IMR-90 (cell line): ENCODE data around the gene BCO2. TPM values are rescaled to one million over a fixed set of nuclear protein-coding genes. Genes with fewer than 3 reads are reported as not detected.

Source experiments
- ATAC-seq: fragments of 200-7000 bp; cut with Tn5 transposase; 2 replicates; pipeline ENCODE4 v1.9.1; 2020; ENCODE audit warnings: low read depth, mild to moderate bottlenecking, moderate library complexity
- BruUV-seq: library from RNA; stranded (reverse); fragments of 400-500 nt; replicated peaks from 2 replicates; lab custom pipeline; 2021; lab: Mats Ljungman, UMichigan
- CTCF ChIA-PET: fragments of 300-600 bp; formaldehyde crosslinking; extraction: SDS; loops from one replicate; lab custom pipeline; 2021; ENCODE audit warnings: antibody characterized with exemption; lab: Yijun Ruan, JAX
- POLR2A ChIA-PET: fragments of 300-600 bp; sonication (Branson Sonifier 250); formaldehyde crosslinking; loops from one replicate; lab custom pipeline; 2022; ENCODE audit warnings: antibody characterized with exemption; ENCODE audit not compliant: unreplicated experiment; lab: Charles Lee
- DNase-seq: peaks from one replicate; pipeline ENCODE4 v3.0.0; 2013
- H2AFZ ChIP-seq: replicated peaks from 2 replicates; pipeline ENCODE3; 2013; ENCODE audit warnings: low read length, mild to moderate bottlenecking; ENCODE audit not compliant: poor library complexity
- H2AK5ac ChIP-seq: 2 replicates; pipeline ENCODE4 v1.6.1; 2013; ENCODE audit warnings: low read depth, low read length, inconsistent platforms
- H2AK9ac ChIP-seq: replicated peaks from 2 replicates; pipeline ENCODE3; 2013; ENCODE audit warnings: mild to moderate bottlenecking, low read depth, low read length, moderate library complexity; ENCODE audit not compliant: poor library complexity
- H2BK120ac ChIP-seq: 2 replicates; pipeline ENCODE4 v1.6.1; 2013; ENCODE audit warnings: low read depth, low read length, inconsistent platforms
- H2BK15ac ChIP-seq: 3 replicates; pipeline ENCODE4 v1.6.1; 2013; ENCODE audit warnings: low read depth, low read length, inconsistent platforms
- H2BK20ac ChIP-seq: 2 replicates; pipeline ENCODE4 v1.6.1; 2013; ENCODE audit warnings: low read depth, mild to moderate bottlenecking, inconsistent platforms, low read length, moderate library complexity
- H2BK5ac ChIP-seq: 2 replicates; pipeline ENCODE4 v1.6.1; 2013; ENCODE audit warnings: mild to moderate bottlenecking, low read depth, low read length, inconsistent platforms; ENCODE audit not compliant: poor library complexity, severe bottlenecking
- H3K14ac ChIP-seq: replicated peaks from 2 replicates; pipeline ENCODE4 v1.6.1; 2013; ENCODE audit warnings: low read depth, low read length, inconsistent platforms
- H3K18ac ChIP-seq: 2 replicates; pipeline ENCODE4 v1.6.1; 2013; ENCODE audit warnings: low read depth, low read length, control low read depth
- H3K23ac ChIP-seq: 2 replicates; pipeline ENCODE4 v1.6.1; 2013; ENCODE audit warnings: low read depth, low read length, inconsistent platforms
- H3K27ac ChIP-seq: 2 replicates; pipeline ENCODE4 v1.5.1; 2013; ENCODE audit warnings: mild to moderate bottlenecking, control low read depth, low read length; ENCODE audit not compliant: insufficient read depth
- H3K27me3 ChIP-seq: 2 replicates; pipeline ENCODE4 v1.6.1; 2013; ENCODE audit warnings: low read length; ENCODE audit not compliant: control insufficient read depth, insufficient read depth
- H3K36me3 ChIP-seq: 2 replicates; pipeline ENCODE4 v1.6.1; 2013; ENCODE audit warnings: low read length, mixed read lengths; ENCODE audit not compliant: control insufficient read depth, insufficient read depth
- H3K4ac ChIP-seq: 2 replicates; pipeline ENCODE4 v1.6.1; 2013; ENCODE audit warnings: low read depth, low read length, inconsistent platforms
- H3K4me1 ChIP-seq: 2 replicates; pipeline ENCODE4 v1.6.1; 2013; ENCODE audit warnings: low read length, mixed read lengths; ENCODE audit not compliant: control insufficient read depth, insufficient read depth
- H3K4me2 ChIP-seq: 2 replicates; pipeline ENCODE4 v1.6.1; 2013; ENCODE audit warnings: low read depth, mild to moderate bottlenecking, control low read depth, low read length, moderate library complexity
- H3K4me3 ChIP-seq: 2 replicates; pipeline ENCODE4 v1.5.1; 2013; ENCODE audit warnings: low read depth, mild to moderate bottlenecking, control low read depth, low read length, moderate library complexity; ENCODE audit not compliant: insufficient read depth
- H3K56ac ChIP-seq: 2 replicates; pipeline ENCODE4 v1.6.1; 2013; ENCODE audit warnings: low read length, inconsistent platforms; ENCODE audit not compliant: insufficient read depth; ENCODE audit errors: extremely low read depth
- H3K79me1 ChIP-seq, 2 experiments: 2 replicates each; pipeline ENCODE4 v1.6.1; 2013; ENCODE audit warnings: low read length in 2 of 2, inconsistent platforms in 1 of 2, low read depth in 1 of 2
- H3K9ac ChIP-seq: 2 replicates; pipeline ENCODE4 v1.6.1; 2013; ENCODE audit warnings: low read depth, low read length, control low read depth
- H3K9me1 ChIP-seq: 2 replicates; pipeline ENCODE4 v1.6.1; 2013; ENCODE audit warnings: low read length, inconsistent platforms; ENCODE audit not compliant: insufficient read depth
- H3K9me3 ChIP-seq: 2 replicates; pipeline ENCODE4 v1.6.1; 2013; ENCODE audit warnings: low read length; ENCODE audit not compliant: control insufficient read depth, insufficient read depth
- H4K20me1 ChIP-seq: 2 replicates; pipeline ENCODE4 v1.6.1; 2013; ENCODE audit warnings: low read length, inconsistent platforms; ENCODE audit not compliant: insufficient read depth
- H4K5ac ChIP-seq: 2 replicates; pipeline ENCODE4 v1.6.1; 2013; ENCODE audit warnings: mild to moderate bottlenecking, low read depth, low read length, control low read depth
- H4K8ac ChIP-seq, 2 experiments: 2 replicates each; pipeline ENCODE4 v1.6.1; 2013; ENCODE audit warnings: low read depth in 2 of 2, low read length in 2 of 2, control low read depth in 1 of 2, inconsistent platforms in 1 of 2
- H4K91ac ChIP-seq: 2 replicates; pipeline ENCODE4 v1.6.1; 2013; ENCODE audit warnings: low read depth, low read length, inconsistent platforms; ENCODE audit not compliant: insufficient read depth
- BHLHE40 ChIP-seq: fragments of 150-350 bp; IDR thresholded peaks from 2 replicates; pipeline ENCODE4 v1.6.1; 2016; ENCODE audit warnings: mild to moderate bottlenecking, low read depth, low read length
- CEBPB ChIP-seq: IDR thresholded peaks from 2 replicates; pipeline ENCODE4 v1.6.1; 2012; ENCODE audit warnings: low read depth, low read length, improper control_type of control experiment
- CHD1 ChIP-seq: IDR thresholded peaks from 2 replicates; pipeline ENCODE4 v1.6.1; 2012; ENCODE audit warnings: low read depth, low read length, improper control_type of control experiment
- CTCF ChIP-seq: conservative IDR thresholded peaks from 2 replicates; pipeline ENCODE4 v1.5.1; 2012; ENCODE audit warnings: mild to moderate bottlenecking, low read depth, low read length, improper control_type of control experiment
- ELK1 ChIP-seq: fragments of 150-350 bp; IDR thresholded peaks from 2 replicates; pipeline ENCODE4 v1.6.1; 2016; ENCODE audit warnings: low read depth, mild to moderate bottlenecking, low read length, moderate library complexity, borderline replicate concordance
- FOS ChIP-seq: fragments of 150-350 bp; IDR thresholded peaks from 2 replicates; pipeline ENCODE4 v1.6.1; 2016; ENCODE audit warnings: low read depth, low read length
- MAFK ChIP-seq: IDR thresholded peaks from 2 replicates; pipeline ENCODE4 v1.6.1; 2012; ENCODE audit warnings: low read depth, low read length, improper control_type of control experiment
- MAZ ChIP-seq: IDR thresholded peaks from 2 replicates; pipeline ENCODE4 v1.6.1; 2012; ENCODE audit warnings: low read depth, mild to moderate bottlenecking, low read length, improper control_type of control experiment, moderate library complexity, borderline replicate concordance
- MXI1 ChIP-seq: IDR thresholded peaks from 2 replicates; pipeline ENCODE4 v1.6.1; 2012; ENCODE audit warnings: low read depth, mild to moderate bottlenecking, low read length, moderate library complexity, borderline replicate concordance
- NFE2L2 ChIP-seq: fragments of 150-350 bp; IDR thresholded peaks from 2 replicates; pipeline ENCODE4 v1.6.1; 2016; ENCODE audit warnings: low read depth, mild to moderate bottlenecking, low read length
- POLR2A ChIP-seq: IDR thresholded peaks from 2 replicates; pipeline ENCODE4 v1.6.1; 2012; ENCODE audit warnings: mild to moderate bottlenecking, low read depth, low read length
- RAD21 ChIP-seq: IDR thresholded peaks from 2 replicates; pipeline ENCODE4 v1.6.1; 2012; ENCODE audit warnings: low read length, improper control_type of control experiment
- RFX5 ChIP-seq: IDR thresholded peaks from 2 replicates; pipeline ENCODE4 v1.8.0; 2012; ENCODE audit warnings: low read depth, mild to moderate bottlenecking, low read length, moderate library complexity
- SMC3 ChIP-seq: fragments of 150-350 bp; IDR thresholded peaks from 2 replicates; pipeline ENCODE4 v1.6.1; 2016; ENCODE audit warnings: low read depth, mild to moderate bottlenecking, antibody characterized with exemption, low read length, moderate library complexity
- USF2 ChIP-seq: fragments of 150-350 bp; IDR thresholded peaks from 2 replicates; pipeline ENCODE4 v1.6.1; 2017; ENCODE audit warnings: mild to moderate bottlenecking, antibody characterized with exemption, low read length, low read depth
- WGBS, 2 experiments: methylation state at CpG; one replicate each; pipeline versions ENCODE4 v1.1.5 to v1.1.7; 2013; ENCODE audit warnings: missing lambda C conversion rate in 2 of 2; ENCODE audit not compliant: insufficient read length in 1 of 2; ENCODE audit errors: extremely low coverage in 2 of 2; 5-methylcytosine and 5-hydroxymethylcytosine counted together
- dilution Hi-C: fragments of 300-500 bp; cut with HindIII; formaldehyde crosslinking; loops from one replicate; pipeline ENCODE4 v1.14.3; 2018; ENCODE audit warnings: low sequenced_read_pairs; ENCODE audit not compliant: unreplicated experiment
- in situ Hi-C: fragments of 300-500 bp; cut with MboI; formaldehyde crosslinking; loops from 3 replicates; pipeline ENCODE4 v1.14.3; 2019; ENCODE audit warnings: low sequenced_read_pairs, inconsistent platforms, mixed read lengths
- intact Hi-C: fragments of 100-400 bp; cut with micrococcal nuclease; formaldehyde crosslinking; loops from 2 replicates; pipeline ENCODE4 v1.10.0; 2022
- polyA plus RNA-seq, 3 experiments: library from polyadenylated mRNA; depleted of rRNA; stranded (reverse); fragments of >200 nt; gene quantifications; 2 replicates each; pipeline ENCODE4 v1.2.3, GENCODE V29; 2012; ENCODE audit warnings: low replicate concordance in 1 of 3
- total RNA-seq: library from RNA; depleted of rRNA; stranded (reverse); fragments of >200 nt; gene quantifications from 2 replicates; pipeline ENCODE4 v1.2.3, GENCODE V29; 2012

The BCO2 gene
- total and polyA plus RNA-seq, 2 of the 4 experiments (the other 2 are of a cell fraction) = 0.18 to 0.68 TPM

DNA sequence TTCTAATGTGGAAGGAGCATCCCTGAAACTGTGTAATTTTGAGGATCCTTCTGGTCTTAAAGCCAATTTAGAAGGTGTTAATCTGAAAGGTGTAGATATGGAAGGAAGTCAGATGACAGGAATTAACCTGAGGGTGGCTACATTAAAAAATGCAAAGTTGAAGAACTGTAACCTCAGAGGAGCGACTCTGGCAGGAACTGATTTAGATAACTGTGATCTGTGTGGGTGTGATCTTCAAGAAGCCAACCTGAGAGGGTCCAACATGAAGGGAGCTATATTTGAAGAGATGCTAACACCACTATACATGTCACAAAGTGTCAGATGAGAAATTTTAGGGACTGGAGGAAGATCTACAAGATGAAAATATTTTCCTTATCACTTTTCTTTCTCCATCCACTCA, 7.6 kb downstream of the BCO2 start:
- H3K36me3 ChIP-seq = no peaks in the 10 kb centered on the region
- H4K5ac ChIP-seq = no peak overlapping the region
- TF ChIP-seq RFX5 = no peak
- no peak for TF ChIP-seq NFE2L2
- TF ChIP-seq BHLHE40 = no peak
- TF ChIP-seq USF2 = no peak
- TF ChIP-seq MAFK = no peak
- no peak for TF ChIP-seq CTCF
- no peak for TF ChIP-seq ELK1
- no peak for TF ChIP-seq CHD1
- no peak for TF ChIP-seq RAD21
- TF ChIP-seq MAZ = no peak
- TF ChIP-seq POLR2A = no peak
- no peak for TF ChIP-seq FOS
- no peak for TF ChIP-seq MXI1
- TF ChIP-seq CEBPB = no peak
- no peak for TF ChIP-seq SMC3
- H3K4ac ChIP-seq = no peak overlapping the region
- 60% methylated on average over 1 of the region's 1 CpG; no CpG with 5 or more reads in 1 of the 2 experiments for WGBS, 2 experiments
- no peaks in the 10 kb centered on the region for H4K20me1 ChIP-seq
- no peak for DNase-seq
- intact Hi-C loops (no loop called here), dilution Hi-C loops (no loop called here), in situ Hi-C loops (no loop called here)
- no peak overlapping the region for H2BK20ac ChIP-seq
- no peak overlapping the region for H2BK15ac ChIP-seq
- no peak overlapping the region for H4K8ac ChIP-seq
- H3K23ac ChIP-seq = no peak overlapping the region
- H3K79me1 ChIP-seq = no peaks in the 10 kb centered on the region
- H3K56ac ChIP-seq = no peak overlapping the region
- POLR2A ChIA-PET = no interaction called here
- H3K4me3 ChIP-seq = no peak overlapping the region
- no peak overlapping the region for H2AK9ac ChIP-seq
- ATAC-seq = no peak
- no peak overlapping the region for H3K18ac ChIP-seq
- H3K4me1 ChIP-seq = peaks cover 3% of the 10 kb centered on the region; the same call in 1 of the 2 replicates
- H2BK120ac ChIP-seq = no peak overlapping the region
- H3K9me3 ChIP-seq = no peaks in the 10 kb centered on the region
- no peak overlapping the region for H3K4me2 ChIP-seq
- no peak overlapping the region for H3K27ac ChIP-seq
- no peak overlapping the region for H3K14ac ChIP-seq
- H2AK5ac ChIP-seq = no peak overlapping the region
- H2AFZ ChIP-seq = no peak overlapping the region
- peaks cover 3% of the 10 kb centered on the region; the same call in 1 of the 2 replicates for H3K27me3 ChIP-seq
- no peak overlapping the region for H4K91ac ChIP-seq
- CTCF ChIA-PET = no interaction called here
- no peak overlapping the region for H3K9ac ChIP-seq
- H3K9me1 ChIP-seq = no peaks in the 10 kb centered on the region
- H2BK5ac ChIP-seq = no peak overlapping the region
- no TSS peak for BruUV-seq
